Right lung (tissue), 5 donors: ENCODE results near the gene CPNE8. TPM values are rescaled to one million over a fixed set of nuclear protein-coding genes. Genes with fewer than 3 reads are reported as not detected.

Source experiments
- DNase-seq, 2 donors: peaks; one replicate each; pipeline ENCODE4 v3.0.0-alpha.2; 2013
- polyA plus RNA-seq, 5 donors: library from polyadenylated mRNA; unstranded; fragments of 120-200 nt; gene quantifications; one replicate each; pipeline versions ENCODE4 v1.2.1 to v1.2.3, GENCODE V29; 2013; ENCODE audit warnings: inconsistent platforms in 1 of 5, low replicate concordance in 1 of 5; ENCODE audit not compliant: insufficient read length in 5 of 5, insufficient read depth in 1 of 5

Gene CPNE8
- polyA plus RNA-seq, 5 donors: 6.5 to 13.1 (median 7.9) TPM

GRCh38 chr12:38898001-38898684, 7.2 kb downstream of the CPNE8 start:
- no peak for DNase-seq

- DNase-seq: no peak
Measured at GRCh38 chr12:38895446-38895845, 9.9 kb downstream of the CPNE8 start.

GRCh38 chr12:38892976-38893375, 12.4 kb downstream of the CPNE8 start:
- no peak for DNase-seq

DNA sequence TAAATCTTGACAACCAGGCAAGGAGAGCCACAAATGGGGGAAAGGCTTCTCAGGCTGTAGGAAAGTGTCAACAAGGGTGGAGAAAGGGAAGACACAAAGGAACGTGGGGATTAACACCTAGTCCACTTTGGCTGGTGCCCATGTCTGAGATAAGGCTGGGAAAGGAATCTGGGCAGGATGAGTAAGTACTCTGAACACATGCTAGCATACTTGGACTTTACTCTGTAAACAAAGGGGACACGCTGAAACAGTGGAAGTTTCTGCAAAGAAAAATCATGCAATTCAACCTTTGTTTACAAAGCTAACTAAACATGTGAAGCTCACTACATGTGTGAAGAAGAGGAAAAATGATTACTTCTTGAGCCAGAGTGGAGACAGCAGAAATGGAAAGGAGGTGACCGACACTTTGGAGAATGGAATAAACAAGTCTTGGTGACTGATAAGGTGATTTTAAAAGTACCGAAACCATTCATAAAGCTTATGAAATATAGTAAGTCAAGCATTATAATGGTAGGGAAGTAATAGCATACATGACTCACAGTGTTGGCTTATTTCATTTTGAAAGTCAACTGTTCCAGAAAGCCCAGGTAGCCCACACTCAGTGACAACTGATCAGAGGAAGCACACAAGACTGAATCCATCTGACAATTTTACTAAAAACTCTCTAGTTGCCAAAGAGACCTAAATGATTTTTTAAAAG, 13.2 kb downstream of the CPNE8 start:
- no peak for DNase-seq

DNA sequence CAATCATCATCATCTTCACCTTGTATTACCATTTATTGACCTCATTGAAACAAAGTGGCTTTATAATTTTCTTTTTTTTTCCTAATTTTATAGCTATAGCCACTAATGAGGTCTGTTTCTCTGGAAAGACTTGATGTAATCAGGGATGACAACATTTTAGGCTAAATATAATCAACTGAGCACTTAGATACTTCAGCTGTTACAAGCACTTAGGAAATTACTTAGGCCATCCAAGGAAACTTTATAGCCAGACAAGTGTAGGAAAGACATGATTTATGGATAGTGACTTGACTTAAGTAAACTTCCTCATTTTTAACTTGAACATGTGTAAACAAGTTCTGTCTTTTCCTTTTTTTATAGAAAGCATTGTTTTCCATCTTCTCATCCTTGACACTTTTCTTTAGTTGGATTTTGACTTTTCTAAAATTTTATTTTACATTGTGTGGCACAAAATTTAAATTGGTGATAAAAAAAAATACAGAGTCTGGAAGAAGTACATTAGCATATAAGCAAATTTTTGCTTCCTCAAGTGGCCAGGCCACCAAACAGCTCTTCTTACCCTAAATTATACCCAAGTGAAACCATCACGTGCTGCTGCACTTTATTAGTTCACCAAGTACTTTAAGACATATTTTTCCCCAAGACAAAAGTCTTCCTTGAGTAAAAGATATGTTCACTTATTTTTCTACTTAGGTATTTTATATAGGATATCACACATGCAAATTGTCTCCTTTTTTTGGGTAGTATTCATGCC, 15.1 kb downstream of the CPNE8 start:
- DNase-seq: no peak

DNA sequence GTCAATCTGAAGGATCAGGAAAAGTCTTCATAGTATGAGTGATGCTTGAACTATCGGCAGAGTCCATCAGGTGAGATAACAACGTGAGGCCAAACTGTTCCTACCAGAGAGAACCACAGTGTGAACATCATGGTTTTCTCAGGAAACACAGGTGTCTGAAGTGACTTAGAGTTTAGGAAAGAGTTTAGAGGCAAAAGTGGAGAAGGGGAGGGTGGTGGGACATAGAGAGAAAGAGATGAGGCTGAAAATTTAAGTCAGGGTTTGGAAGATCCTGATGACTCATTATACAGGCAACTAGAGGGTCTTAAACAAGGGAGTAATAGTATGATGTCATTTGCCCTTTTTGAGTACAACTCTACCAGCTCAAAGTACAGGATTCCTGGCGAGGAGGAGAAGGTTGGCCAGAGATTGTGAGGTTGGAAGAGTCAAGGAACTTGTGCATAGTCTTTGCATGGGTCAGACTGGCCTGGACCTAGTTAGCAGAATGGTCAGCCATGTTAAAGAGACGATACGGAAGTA, 16.0 kb downstream of the CPNE8 start:
- no peak for DNase-seq

DNA sequence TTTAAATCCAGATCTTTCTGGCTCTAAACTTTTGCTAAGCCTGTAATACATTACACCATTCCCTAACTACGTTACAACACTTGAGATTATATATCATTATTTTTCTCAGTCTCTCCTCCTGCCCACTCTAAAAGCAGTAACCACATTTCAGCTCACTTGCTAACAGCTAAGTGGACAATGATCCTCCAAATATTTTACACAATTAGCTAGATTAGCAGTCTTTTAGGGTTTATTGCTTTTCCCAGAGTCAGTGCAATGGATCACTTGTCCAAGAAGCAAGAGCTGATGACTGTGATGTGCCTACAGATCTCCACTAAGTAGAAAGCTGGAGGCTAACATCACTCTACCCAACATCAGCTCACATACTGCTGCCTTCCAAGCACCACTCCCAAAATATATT, 17.6 kb downstream of the CPNE8 start:
- DNase-seq: no peak

DNA sequence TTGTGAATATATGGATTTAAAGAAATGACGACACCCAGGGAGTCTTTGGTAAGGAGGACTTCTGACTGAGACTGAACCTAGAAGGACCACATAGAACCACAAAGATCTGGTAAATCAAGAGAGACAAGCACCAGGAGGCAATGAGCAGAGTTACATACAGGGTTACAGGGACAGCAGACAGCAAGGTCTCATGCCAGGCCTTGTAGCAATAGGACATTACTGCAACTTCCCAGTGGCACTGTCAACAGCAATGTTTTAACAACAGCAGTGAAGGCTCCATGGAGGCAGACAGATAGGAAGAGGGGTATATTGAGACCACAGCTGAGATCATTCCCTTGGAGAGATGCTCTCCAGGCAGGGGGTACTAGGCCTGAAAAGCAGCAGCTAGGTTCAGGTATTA, 18.5 kb downstream of the CPNE8 start:
- DNase-seq: no peak

DNA sequence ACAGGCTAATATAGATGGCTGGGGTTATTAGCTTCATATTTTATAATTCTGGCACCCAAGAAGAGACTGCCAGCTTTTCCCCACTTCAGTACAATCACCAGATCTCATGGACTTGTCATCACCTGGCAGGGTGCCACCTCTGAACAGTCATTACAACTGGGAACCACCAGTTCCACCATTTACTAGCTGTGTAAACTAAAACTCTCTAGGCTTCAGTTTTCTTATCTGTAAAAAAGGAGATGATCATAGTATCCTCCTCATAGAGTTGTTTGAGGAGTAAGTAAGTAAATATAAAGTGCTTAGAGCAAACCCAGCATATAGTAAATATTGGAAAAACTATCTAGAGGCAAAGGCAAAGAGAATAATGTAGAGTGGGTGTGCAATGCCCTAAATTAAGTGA, 19.3 kb downstream of the CPNE8 start:
- DNase-seq: no peak

DNA sequence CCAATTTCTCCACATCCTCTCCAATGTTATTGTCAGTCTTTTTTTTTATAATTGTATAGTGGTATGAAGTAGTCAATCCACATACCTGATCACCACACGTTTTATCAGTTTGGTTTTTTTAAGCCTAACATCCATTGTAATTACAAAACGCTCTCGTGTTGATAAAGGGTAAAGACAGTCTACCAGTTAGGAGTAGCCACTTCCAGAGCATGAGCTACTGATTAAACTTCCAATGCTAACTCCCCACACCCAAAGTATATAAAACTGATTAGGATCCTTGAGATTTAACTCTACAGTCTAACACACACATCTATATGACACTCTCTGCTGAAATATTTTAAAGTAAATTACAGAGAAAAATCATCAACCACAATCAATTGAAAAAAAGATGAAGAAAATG, 20.7 kb downstream of the CPNE8 start:
- DNase-seq: no peak

DNA sequence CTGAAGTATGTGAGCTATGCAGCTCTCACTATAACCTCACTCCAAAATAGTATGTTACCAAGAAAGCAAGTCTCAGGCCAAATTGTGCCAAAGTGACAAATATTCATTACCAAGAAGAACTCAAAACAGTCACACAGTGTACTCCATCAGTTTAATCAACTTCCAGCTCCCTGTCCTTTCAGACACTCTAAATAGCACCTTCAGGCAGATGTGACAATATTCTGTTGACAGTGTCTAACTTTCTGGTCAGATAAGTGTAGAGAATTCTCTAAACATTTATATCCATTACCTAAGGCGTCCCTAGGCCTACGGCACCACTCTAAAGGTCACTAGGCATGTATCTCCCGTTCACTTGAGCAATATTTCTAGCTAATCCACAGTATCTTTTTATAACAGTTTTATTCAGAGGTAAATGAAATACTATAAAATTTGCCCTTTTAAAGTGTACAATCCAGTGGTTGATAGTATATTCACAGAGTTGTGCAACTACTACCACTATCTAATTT, 21.7 kb downstream of the CPNE8 start:
- DNase-seq: no peak

- DNase-seq: no peak
Measured at GRCh38 chr12:38880288-38880687, 25.1 kb downstream of the CPNE8 start.

- no peak for DNase-seq
Measured at GRCh38 chr12:38878986-38879385, 26.4 kb downstream of the CPNE8 start.

DNA sequence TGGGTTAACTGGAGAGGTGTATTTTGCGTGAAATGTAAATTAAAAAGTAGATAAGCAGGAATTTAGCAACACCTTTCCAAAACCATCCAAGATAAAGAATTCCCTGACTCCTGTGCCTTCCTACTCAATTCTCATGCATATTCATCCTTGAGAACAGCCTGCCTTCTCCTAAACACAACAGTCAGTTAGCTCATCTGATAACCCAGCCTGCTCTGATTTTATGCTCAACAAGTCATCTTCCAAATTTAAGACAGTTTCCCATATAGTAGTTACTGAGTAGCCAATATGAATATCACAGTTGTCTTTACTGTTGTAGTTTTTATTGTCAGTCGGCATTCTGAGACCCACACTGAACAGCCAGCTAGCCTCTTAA, 27.1 kb downstream of the CPNE8 start:
- no peak for DNase-seq

DNA sequence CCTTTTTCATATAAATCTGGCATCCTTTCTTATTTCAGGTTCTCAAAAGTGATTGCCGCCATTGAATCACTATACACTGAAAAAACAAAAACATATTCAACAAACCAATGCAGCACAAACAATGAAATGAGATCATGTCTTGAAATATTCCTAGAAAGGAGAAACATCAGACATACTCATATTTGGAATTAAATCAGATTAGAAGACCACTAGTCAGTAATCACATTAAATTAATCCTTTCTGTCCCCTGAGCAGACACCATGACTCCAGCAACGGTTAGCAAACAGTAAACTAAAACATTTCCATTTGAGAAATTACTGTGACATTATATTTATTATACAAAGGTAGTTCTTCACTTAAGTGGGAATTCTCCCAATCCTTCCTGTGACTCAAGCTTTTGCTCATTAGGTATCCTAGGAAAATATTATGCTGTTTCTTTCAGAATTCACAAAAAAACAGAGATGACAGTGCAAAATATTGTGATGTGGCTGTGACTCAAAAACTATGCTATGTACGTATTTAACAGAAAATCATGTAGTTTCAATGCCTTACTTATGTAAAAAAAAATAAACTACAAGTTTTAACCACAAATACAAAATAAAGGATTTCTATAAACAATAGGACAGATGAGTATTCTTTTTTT, 29.7 kb downstream of the CPNE8 start:
- no peak for DNase-seq

- no peak for DNase-seq
Measured at GRCh38 chr12:38872561-38872960, 32.8 kb downstream of the CPNE8 start.

GRCh38 chr12:38872156-38872555, 33.2 kb downstream of the CPNE8 start:
- DNase-seq: no peak

DNA sequence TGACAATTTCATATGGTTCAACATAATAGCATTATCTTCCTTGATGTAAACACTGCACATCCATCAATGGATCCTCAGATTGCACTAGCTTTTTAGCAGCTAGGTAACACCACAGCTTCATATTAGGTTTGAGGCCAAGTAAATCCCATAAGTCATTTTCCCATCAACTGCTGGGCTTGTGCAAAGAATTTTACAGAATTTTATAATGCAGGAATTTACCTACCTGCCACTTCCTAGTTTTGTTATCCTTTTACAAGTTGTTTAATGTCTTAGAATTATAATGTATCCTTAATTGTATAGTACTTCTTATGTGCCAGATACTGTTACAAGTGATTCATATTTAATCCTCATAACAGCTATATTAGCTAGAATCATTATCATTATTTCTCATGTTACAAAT, 36.4 kb downstream of the CPNE8 start:
- no peak for DNase-seq

DNA sequence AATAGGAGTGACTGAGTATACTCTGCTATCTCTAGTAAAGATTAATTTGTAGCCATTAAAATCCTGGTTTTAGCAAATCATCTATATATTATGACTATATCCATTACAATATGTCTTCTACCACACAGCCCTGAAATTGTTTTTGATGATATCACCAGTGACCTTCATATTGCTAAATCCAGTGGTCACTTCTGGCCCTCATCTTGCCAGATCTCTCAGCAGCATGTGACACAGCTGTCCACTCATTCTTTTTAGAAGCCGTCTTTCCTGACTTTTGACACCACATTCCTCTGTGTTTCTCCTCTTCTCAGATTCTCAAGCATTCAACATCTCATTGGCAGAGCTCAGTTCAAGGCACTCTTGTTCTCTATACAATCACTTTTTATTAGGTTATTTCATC, 54.9 kb downstream of the CPNE8 start:
- no peak for DNase-seq

- DNase-seq: no peak
Measured at GRCh38 chr12:38847247-38847646, 58.1 kb downstream of the CPNE8 start.

DNA sequence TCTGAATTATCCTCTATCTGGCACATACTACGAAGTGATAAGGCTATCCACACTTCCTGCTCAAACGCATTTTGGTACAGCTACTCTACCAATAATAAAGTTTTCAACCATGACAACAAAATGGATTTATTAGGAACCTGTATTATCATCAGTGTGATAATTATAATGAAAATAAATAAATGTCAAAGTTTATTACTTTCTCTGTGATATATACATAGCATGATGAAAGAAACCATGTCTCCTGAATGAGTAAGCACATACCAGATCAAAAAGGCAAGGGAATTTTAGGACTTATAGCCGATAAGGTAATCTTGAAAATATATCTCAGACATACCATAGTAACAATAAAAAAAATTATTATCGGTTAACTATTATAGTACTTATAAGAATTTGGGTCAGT, 61.1 kb downstream of the CPNE8 start:
- DNase-seq: no peak
